K562 (cell line): ENCODE results near the gene NKG7. TPM values are rescaled to one million over a fixed set of nuclear protein-coding genes. Genes with fewer than 3 reads are reported as not detected.

Experiments
- BRF2 ChIP-seq: IDR thresholded peaks from 3 replicates; pipeline ENCODE4 v1.6.1; 2011; ENCODE audit warnings: borderline replicate concordance, mild to moderate bottlenecking; ENCODE audit not compliant: insufficient read length, insufficient read depth
- COPS2 ChIP-seq: fragments of 450-650 bp; conservative IDR thresholded peaks from 2 replicates; pipeline ENCODE4 v1.6.1; 2016; ENCODE audit warnings: mild to moderate bottlenecking, moderate library complexity
- CSDE1 ChIP-seq, 2 experiments: fragments of 450-650 bp; IDR thresholded peaks; 2 replicates each; pipeline ENCODE4 v1.6.1; 2016; ENCODE audit warnings: mild to moderate bottlenecking in 1 of 2
- E2F4 ChIP-seq: sonication (generic); formaldehyde crosslinking; IDR thresholded peaks from 2 replicates; pipeline ENCODE4 v1.8.0; 2022; ENCODE audit warnings: mild to moderate bottlenecking, low read depth, missing genetic modification reagents
- ELF1 ChIP-seq: fragments of 200-800 bp; sonication (Bioruptor generic); IDR thresholded peaks from 2 replicates; pipeline ENCODE4 v1.6.1; 2016; ENCODE audit warnings: missing genetic modification characterization, missing compliant biosample characterization
- ELF4 ChIP-seq: fragments of 450-650 bp; formaldehyde crosslinking; IDR thresholded peaks from 2 replicates; pipeline ENCODE4 v1.4.0; 2022; ENCODE audit warnings: missing genetic modification characterization
- FOXP1 ChIP-seq: sonication (generic); formaldehyde crosslinking; IDR thresholded peaks from 2 replicates; pipeline ENCODE4 v1.8.0; 2022; ENCODE audit warnings: mild to moderate bottlenecking, missing genetic modification reagents
- NFE2L1 ChIP-seq: fragments of 450-650 bp; IDR thresholded peaks from 2 replicates; pipeline ENCODE4 v1.6.1; 2016; ENCODE audit warnings: missing genetic modification characterization, low read depth, mild to moderate bottlenecking, missing compliant biosample characterization, moderate library complexity, borderline replicate concordance
- NFIC ChIP-seq: fragments of 450-650 bp; IDR thresholded peaks from 2 replicates; pipeline ENCODE4 v1.6.1; 2017; ENCODE audit warnings: mild to moderate bottlenecking, inconsistent platforms
- NONO ChIP-seq, 2 experiments: fragments of 200-400 bp in 1 of 2; fragments of 450-650 bp in 1 of 2; formaldehyde crosslinking in 1 of 2; IDR thresholded peaks; 2 replicates each; pipeline ENCODE4 v1.6.1; 2017; ENCODE audit warnings: low read depth in 2 of 2, mild to moderate bottlenecking in 2 of 2, moderate library complexity in 2 of 2, low read length in 1 of 2
- NRF1 ChIP-seq, 2 experiments: fragments of 450-650 bp; IDR thresholded peaks in 1 of 2; conservative IDR thresholded peaks in 1 of 2; 2 replicates each; pipeline ENCODE4 v1.6.1; 2014; ENCODE audit warnings: mild to moderate bottlenecking in 2 of 2
- PHF21A ChIP-seq: fragments of 450-650 bp; IDR thresholded peaks from 2 replicates; pipeline ENCODE4 v1.6.1; 2017; ENCODE audit warnings: low read depth, borderline replicate concordance
- RBM15 ChIP-seq: fragments of 200-400 bp; formaldehyde crosslinking; IDR thresholded peaks from 2 replicates; pipeline ENCODE4 v1.6.1; 2018; ENCODE audit warnings: mild to moderate bottlenecking, low read length, moderate library complexity; ENCODE audit not compliant: insufficient read depth
- RFX7 ChIP-seq: fragments of 250-450 bp; sonication (Bioruptor Pico); IDR thresholded peaks from 2 replicates; pipeline ENCODE4 v1.5.1; 2021; ENCODE audit warnings: mild to moderate bottlenecking
- SREBF1 ChIP-seq: fragments of 150-350 bp; IDR thresholded peaks from 2 replicates; pipeline ENCODE4 v1.6.1; 2014; ENCODE audit warnings: antibody characterized with exemption, low read depth, low read length, borderline replicate concordance
- TAF1 ChIP-seq: IDR thresholded peaks from 2 replicates; pipeline ENCODE4 v1.6.1; 2011; ENCODE audit warnings: mild to moderate bottlenecking, low read length, moderate library complexity; ENCODE audit not compliant: insufficient read depth, control insufficient read depth, severe bottlenecking; ENCODE audit errors: extremely low read depth
- TAL1 ChIP-seq: fragments of 450-650 bp; IDR thresholded peaks from 2 replicates; pipeline ENCODE4 v1.6.1; 2016; ENCODE audit warnings: mild to moderate bottlenecking
- TSHZ1 ChIP-seq: fragments of 250-450 bp; sonication (Bioruptor Pico); IDR thresholded peaks from 2 replicates; pipeline ENCODE4 v1.4.0; 2020; ENCODE audit warnings: mild to moderate bottlenecking, moderate library complexity
- ZNF197 ChIP-seq: fragments of 200-800 bp; sonication (Bioruptor generic); IDR thresholded peaks from 2 replicates; pipeline ENCODE4 v1.6.1; 2016; ENCODE audit warnings: low read depth, missing genetic modification characterization, missing compliant biosample characterization
- ZNF277 ChIP-seq: fragments of 250-450 bp; sonication (Bioruptor Pico); IDR thresholded peaks from 2 replicates; pipeline ENCODE4 v1.8.0; 2022; ENCODE audit warnings: inconsistent platforms, mild to moderate bottlenecking, moderate library complexity, borderline replicate concordance
- ZNF324 ChIP-seq: fragments of 250-450 bp; sonication (Bioruptor Pico); IDR thresholded peaks from 2 replicates; pipeline ENCODE4 v1.4.0; 2020; ENCODE audit warnings: mild to moderate bottlenecking
- ZNF764 ChIP-seq: fragments of 250-450 bp; sonication (Bioruptor Pico); IDR thresholded peaks from 2 replicates; pipeline ENCODE4 v1.4.0; 2020; ENCODE audit warnings: low read depth, mild to moderate bottlenecking, moderate library complexity
- ZNF778 ChIP-seq: fragments of 450-650 bp; formaldehyde crosslinking; IDR thresholded peaks from 2 replicates; pipeline ENCODE4 v1.4.0; 2020; ENCODE audit warnings: mild to moderate bottlenecking, moderate library complexity
- polyA plus RNA-seq, 8 experiments: library from polyadenylated mRNA; depleted of rRNA in 4 of 8; stranded (reverse) in 5 of 8; unstranded in 3 of 8; fragments of >200 nt; fragmentation: Nextera tagmentation in 2 of 8; fragmentation: Illumina TruSeq in 1 of 8; extraction: Ambion mirVana in 2 of 8; extraction: Trizol in 1 of 8; gene quantifications; 2 replicates each; pipeline versions ENCODE4 v1.2.1 to v1.2.3, GENCODE V29; 2011 to 2014; ENCODE audit warnings: inconsistent platforms in 1 of 8, missing spikeins in 1 of 8
- total RNA-seq, 7 experiments: library from RNA; depleted of rRNA in 6 of 7; stranded (reverse); fragments of >200 nt in 6 of 7; fragmentation: Illumina TruSeq in 2 of 7; extraction: Trizol in 2 of 7; gene quantifications; 2 replicates each; pipeline versions ENCODE4 v1.2.1 to v1.2.3, GENCODE V29; 2011 to 2021; ENCODE audit warnings: low replicate concordance in 1 of 7

NKG7 gene
- total and polyA plus RNA-seq, 9 of the 15 experiments (the other 6 are each of a cell fraction or from before 2014, with no cell fraction given), result 0.30 to 0.70 (median 0.51) TPM; not detected in 2

GRCh38 chr19:51365965-51366388 lies 6.5 kb downstream of the NKG7 start, which contains the start of gene ETFB (continued):
- no peak for TF ChIP-seq BRF2
- no peak for TF ChIP-seq CSDE1 (IDR thresholded peaks at IDR 0.05)
- no peak for TF ChIP-seq ZNF324 (CRISPR knock-in tag)
- no peak for TF ChIP-seq RFX7 (CRISPR knock-in tag)
- TF ChIP-seq TSHZ1 (CRISPR knock-in tag), result no peak
- TF ChIP-seq NFE2L1, result no peak
- no peak for TF ChIP-seq ELF4 (CRISPR knock-in tag)
- peak in 1 of 2 experiments; percentile 26; a peak in 1 of 4 replicates for TF ChIP-seq NONO (IDR thresholded peaks at IDR 0.05; ENCODE audit: low read depth in 2 of 2, low read length in 1 of 2)
- no peak for TF ChIP-seq TAF1
- TF ChIP-seq RBM15, result no peak
- TF ChIP-seq NFIC, result peak; percentile 21; the same call in 1 of the 2 replicates
- TF ChIP-seq SREBF1, result no peak
- no peak for TF ChIP-seq PHF21A
- TF ChIP-seq ZNF277 (CRISPR knock-in tag), result no peak
- no peak for TF ChIP-seq ZNF197 (CRISPR knock-in tag)
- no peak for TF ChIP-seq E2F4 (CRISPR knock-in tag)
- TF ChIP-seq FOXP1, result no peak; the same call in 1 of the 2 replicates
- no peak for TF ChIP-seq ELF1 (tag)
- TF ChIP-seq ZNF778 (CRISPR knock-in tag), result no peak
- no peak for TF ChIP-seq TAL1
- no peak for TF ChIP-seq NRF1 (conservative IDR thresholded peaks at IDR 0.05 in 1 of 2, IDR thresholded peaks at IDR 0.05 in 1 of 2)
- TF ChIP-seq ZNF764 (CRISPR knock-in tag), result no peak
- no peak for TF ChIP-seq COPS2
